Measurements from ENCODE around the gene MTCH1. TPM values are rescaled to one million over a fixed set of nuclear protein-coding genes. Genes with fewer than 3 reads are reported as not detected.
A peak's percentile ranks its signal among the peaks of the same experiment; 100 is the strongest.
"Not testable (repeated sequence)": the region's sequence is repeated elsewhere in the genome, so short reads cannot be mapped to it uniquely, and the experiment has no call there.

Gene MTCH1
- polyA plus RNA-seq, 4 donors: 156 to 193 (median 165) TPM

DNA sequence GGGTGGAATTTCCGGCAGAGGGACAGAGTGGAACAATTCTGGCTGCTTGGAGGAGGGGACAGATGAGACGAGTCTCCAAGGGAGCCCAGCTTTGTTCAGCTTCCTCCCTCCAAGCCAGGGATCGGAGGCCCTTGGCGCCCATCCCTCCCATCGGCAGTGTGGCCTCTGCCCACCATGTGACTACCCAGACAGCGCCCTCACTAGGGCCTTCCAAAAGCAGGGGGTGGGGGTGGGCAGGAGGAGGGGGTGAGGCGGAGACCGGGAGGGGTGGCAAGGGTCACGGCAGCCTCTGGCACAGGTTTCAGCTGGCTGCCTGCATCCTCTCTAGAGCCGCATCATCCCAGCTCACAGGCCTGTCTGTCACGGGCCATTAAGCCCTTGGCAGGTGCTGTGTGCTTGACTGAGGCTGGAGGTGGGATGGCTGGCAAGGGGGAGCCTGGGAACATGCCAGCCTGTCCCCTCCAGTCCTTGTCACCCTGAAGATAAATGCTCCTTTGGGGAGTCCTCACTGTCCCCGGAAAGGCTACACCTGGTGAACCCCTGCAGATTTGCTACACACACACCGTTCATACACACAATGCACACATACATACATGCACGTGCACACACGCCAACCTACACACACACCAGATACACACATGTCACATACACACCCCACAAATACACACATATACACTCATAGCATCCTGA, 13.2 kb upstream of the MTCH1 start:
- peak in 3 of 4 donors; percentile 69 to 80 (median 77) for DNase-seq (ENCODE audit: low read depth in 4 of 4, low spot score in 3 of 4)

DNA sequence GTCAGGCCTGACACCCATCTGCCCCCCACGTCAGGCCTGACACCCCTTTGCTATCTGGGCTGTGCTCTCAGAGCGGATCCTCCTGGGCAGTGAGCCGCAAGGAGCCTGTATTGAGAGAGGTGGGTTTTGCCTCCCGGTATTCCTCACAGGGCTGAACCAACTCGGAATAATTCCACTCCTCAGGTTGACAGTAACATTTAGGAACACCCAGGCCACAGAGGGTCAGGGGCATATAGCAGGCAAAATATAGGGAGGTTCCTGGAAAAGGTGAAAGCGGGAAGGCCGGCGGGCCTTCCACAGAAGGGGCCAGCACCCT, 12.7 kb upstream of the MTCH1 start:
- no peak for DNase-seq (ENCODE audit: low read depth in 4 of 4, low spot score in 3 of 4)

DNA sequence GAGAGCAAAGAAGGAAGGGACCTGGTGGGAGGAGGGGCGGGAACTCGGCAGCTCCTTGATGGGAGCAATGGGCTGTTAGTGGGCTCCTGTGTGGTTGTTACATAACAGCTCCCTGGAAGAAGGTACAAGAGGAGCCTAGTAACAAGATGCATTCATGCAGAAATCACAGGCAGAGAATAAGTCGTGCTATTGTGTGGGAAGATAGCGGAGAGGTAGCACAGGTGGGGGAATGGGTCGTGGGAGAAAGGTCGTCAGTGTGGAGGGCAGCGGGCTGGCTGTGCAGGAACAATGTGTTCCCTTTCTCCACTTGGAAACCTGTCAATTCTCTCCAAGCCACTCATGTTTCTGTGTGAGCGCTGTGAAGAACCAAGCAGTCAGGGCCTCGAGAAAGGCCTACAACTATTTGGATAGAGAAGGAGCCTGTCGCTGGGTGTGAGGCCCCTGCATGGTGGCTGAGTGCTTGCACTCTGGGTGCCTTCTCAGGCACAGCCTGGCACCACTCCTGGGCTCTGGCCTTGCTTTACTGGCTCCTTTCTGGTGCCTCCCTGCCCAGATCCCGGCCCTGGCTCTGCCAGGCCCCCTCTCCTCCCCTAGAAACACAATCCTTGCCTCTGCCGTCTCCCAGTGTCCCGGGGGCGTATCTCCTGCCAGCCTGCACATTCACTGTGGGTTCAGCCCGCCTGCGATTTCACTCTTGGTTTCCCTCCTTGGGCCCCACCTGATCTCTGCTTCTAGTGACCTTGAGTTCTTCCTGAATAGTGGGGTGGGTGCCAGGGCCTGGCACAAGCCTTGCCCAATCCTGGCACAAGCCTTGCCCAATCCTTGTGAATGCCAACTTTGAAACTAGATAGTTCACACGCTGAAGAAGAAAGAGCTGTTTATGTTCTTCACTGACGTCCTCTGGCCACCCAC, 12.1 kb upstream of the MTCH1 start:
- no peak for DNase-seq (ENCODE audit: low read depth in 4 of 4, low spot score in 3 of 4)

DNA sequence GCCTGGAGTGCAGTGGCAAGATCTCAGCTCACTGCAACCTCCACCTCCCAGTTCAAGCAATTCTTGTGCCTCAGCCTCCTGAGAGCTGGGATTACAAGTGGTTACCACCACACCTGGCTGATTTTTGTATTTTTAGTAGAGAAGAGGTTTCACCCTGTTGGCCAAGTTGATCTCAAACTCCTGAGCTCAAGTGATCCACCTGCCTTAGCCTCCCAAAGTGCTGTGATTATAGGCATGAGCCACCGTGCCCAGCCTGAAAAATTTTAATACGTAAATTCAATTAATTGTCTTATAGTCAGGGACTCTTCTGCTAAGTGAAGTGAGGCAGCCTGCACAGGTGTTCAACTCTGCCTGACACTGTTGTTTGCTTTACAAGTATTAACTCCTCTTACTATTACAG, 4.4 kb upstream of the MTCH1 start:
- DNase-seq (ENCODE audit: low read depth in 4 of 4, low spot score in 3 of 4): not testable (repeated sequence)

DNA sequence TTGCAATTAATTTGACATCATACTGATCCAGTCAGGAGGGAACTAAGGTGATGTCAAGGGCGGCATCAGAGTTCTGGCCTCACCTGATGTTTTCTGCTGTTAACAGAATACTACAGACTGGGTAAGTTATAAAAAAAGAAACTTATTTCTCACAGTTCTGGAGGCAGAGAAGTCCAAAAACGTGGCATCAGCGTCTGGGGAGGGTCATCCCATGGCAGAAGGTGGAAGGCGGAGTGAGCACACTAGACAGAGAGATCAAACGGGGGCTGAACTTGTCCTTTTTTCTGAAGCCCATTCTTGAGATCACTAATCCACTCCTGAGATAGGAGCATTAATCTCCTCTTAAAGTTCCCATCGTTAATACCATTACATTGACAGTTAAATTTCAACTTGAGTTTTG, 3.3 kb upstream of the MTCH1 start:
- no peak for DNase-seq (ENCODE audit: low read depth in 4 of 4, low spot score in 3 of 4)

DNA sequence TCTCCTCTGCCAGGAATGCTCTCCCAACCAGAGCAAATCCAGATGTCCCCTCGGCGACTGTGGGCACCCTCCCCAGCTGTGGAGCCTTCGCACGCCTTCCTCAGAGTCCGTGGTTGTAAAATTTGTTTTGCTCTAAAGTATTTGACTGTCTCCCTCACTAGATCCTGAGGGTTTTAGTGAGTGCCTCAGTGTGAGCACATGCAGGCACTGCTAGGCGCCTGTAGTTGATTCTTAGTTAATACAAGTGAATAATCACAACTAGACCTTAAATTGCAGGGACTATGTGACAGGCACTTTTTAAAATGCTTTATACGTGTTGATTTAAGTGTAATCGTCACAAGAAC, 680 bp upstream of the MTCH1 start:
- no peak for DNase-seq (ENCODE audit: low read depth in 4 of 4, low spot score in 3 of 4)

DNA sequence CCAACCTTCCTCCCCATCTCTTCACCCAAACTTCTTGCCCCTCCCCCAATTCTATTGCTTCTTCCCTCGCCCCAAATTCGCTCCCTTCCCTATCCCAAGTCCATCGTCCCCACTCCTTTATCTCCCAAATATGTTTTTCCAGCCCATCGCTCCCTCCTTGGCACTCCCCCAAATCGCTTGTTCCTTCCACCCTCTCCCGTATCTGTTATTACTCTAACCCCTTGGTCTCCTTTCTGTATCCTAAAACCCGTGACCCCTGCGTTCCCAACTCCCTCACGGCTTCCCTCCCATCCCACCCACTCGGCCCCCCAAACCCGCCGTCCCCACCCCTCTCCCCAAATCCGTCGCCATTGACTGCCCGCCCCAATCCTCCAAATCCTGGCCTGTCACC, 584 bp downstream of the MTCH1 start:
- no peak for DNase-seq (ENCODE audit: low read depth in 4 of 4, low spot score in 3 of 4)

DNA sequence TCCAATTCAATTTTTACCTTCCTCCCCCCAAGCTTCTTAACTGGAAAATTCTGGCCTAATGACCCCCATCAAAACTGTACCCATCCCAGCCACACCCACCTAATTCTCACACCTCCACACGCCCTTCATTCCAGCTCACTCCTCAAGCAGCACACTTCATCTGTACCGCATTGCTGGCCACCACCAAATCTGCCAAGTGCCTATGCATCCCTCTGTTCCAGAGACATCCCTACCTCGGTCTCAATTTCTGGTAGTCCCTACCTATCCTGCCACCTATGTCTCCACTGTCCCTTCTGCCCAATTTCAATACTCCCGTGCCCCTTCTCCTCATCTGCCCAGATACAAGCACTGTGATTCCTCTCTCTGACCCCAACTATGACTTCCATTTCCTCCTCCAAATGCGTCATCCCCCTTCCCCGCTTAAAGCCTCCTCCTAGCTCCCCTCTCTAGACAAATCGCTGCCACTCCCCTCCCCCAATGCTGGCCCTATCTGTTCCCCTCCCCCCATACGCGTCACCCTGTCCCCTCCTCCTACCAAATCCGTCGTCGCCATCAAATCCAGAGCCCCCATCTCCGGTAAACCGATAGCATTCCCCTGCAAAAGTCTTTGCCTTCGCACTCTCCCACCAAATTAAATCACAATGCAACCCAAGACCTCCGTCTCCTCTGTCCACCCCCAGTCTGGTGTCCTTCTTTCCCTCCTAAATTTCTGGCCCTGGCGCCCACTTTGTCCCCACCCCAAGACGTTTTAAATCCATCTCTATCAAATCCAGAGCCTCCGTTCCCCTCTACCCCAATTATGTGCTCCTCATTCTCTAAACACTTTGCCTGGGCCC, 1.2 kb downstream of the MTCH1 start:
- peak in 1 of 4 donors; percentile 23 for DNase-seq (ENCODE audit: low read depth in 4 of 4, low spot score in 3 of 4)

DNA sequence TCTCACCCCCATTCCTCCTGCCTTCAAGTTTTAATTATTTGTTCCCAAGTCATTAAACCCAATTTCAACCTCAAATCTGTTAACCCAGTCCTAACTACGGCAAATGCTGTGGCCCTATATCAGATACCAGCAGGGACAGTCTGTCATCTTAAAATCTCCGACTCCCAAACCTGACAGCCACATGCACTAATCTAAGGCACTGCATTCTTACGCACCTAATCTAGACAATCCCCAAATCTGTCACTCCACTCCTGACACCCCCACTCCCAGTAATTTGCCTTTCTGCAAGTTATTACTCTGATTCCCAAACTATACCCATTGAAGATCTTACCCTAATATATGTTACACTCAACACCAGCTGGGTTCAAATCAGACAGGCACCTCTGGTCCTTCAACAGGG, 2.5 kb downstream of the MTCH1 start:
- no peak for DNase-seq (ENCODE audit: low read depth in 4 of 4, low spot score in 3 of 4)

DNA sequence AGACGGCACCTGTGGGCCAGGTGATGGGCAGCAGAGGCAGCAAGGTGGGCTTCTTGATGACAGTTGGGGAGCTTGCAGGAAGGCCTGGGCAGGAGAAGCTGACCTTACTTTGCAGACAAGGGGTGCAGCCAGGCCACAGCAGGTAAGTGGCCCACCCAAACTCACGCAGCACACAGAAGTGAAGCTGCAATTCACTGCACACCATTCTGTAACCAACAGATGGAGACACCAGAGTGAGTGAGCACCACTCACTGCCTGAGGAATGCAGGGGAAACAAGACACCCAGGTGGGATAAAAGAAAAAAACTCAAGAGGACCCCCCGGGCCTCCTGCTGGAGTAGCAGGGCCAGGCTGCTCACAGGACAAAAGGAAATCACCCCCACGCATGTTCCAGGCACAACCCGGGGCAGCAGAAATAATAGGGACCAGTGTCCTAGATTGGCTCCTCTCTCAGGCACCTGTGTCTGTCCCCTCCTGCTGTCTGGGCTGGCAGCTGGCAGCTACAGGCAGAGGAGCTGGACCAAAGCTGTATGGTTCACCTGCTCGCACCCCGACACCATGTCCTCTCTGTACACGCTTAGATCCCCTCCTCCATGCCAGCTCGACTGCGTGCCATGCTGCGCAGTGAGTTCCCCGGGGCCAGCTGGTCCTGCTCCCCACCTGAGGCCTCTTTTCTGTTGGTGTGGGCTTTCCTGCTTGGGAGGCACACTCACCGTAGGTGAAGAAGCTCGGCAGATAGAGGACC, 4.9 kb downstream of the MTCH1 start:
- DNase-seq (ENCODE audit: low read depth in 4 of 4, low spot score in 3 of 4): no peak

DNA sequence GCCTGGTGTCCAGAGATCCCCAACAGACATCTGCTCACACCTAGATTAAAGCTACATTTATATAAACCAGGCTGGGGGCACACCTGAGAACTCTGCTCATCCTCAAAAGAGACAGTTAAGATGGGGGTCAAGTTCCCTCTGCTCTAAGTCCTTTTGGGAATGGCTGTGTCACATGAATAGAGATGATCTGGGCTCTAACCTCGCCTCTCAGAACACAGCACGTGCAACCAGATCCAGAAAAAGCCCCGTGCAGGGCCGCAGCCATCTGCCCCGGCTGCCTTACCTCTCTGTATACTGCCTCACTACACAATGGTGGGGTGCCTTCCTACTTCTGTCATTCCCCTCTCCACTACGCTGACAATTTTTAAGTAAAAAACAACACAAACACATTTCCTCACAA, 5.9 kb downstream of the MTCH1 start:
- DNase-seq (ENCODE audit: low read depth in 4 of 4, low spot score in 3 of 4): no peak

DNA sequence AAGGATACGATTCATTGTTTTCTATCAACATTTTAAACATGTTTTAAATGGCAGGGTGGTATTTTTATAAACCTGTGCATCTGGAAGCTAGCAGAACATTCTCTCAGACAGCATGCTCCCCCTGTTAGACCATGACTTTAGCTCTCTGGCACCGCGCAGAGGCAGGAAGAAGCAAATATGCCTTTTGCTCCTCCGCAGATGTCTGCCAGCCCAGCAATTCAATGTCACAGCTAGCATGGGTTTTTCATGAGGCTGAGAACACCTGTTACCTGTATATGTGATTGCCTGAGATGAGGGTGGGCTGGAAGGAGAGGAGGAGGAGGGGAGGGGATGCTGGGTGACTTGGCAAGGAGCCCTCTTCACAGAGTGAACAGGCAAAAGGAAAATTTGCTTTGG, 6.7 kb downstream of the MTCH1 start:
- DNase-seq (ENCODE audit: low read depth in 4 of 4, low spot score in 3 of 4): no peak

DNA sequence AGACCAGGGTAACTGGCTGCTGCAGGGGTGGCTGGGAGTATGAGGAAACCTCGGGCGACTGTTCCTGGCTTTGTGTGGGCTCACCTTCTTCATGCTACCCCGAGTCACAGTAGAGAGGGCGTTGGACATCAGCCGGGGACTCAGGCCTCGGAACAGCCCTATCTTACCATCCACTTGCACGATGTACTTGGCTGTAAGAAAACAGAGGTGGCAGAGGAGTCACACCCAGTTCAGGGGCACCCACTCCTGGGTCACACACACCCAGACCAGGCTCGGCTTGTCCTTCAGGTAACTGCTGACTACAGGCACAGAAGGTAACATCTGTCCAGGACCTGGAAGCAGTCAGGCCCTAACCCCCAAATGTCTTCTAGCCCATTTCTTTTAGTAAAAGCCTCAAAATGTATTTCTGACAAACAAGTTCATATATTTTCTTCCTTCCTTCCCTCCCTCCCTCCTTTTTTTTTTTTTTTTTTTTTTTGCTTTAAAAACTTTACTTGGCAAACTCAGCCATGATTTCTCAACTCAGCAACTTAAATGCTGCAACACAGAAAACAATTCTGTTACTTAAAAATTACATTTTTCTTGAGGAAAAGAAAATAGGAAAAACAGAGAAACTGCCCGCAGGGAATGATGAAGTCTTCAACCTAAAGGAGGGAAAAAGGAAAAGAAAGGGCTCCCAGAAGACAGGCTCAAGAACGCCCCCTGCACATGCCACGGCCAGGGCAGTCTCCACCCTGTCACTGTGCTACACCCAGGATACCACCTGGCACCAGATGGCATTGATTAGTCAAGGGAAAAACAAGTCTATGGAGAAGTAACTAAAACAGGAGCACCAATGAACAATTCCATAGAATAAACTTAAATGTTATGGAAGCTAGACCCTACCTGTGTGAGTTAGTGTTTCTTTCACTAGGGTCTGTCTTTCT, 7.3 kb downstream of the MTCH1 start:
- no peak for DNase-seq (ENCODE audit: low read depth in 4 of 4, low spot score in 3 of 4)

DNA sequence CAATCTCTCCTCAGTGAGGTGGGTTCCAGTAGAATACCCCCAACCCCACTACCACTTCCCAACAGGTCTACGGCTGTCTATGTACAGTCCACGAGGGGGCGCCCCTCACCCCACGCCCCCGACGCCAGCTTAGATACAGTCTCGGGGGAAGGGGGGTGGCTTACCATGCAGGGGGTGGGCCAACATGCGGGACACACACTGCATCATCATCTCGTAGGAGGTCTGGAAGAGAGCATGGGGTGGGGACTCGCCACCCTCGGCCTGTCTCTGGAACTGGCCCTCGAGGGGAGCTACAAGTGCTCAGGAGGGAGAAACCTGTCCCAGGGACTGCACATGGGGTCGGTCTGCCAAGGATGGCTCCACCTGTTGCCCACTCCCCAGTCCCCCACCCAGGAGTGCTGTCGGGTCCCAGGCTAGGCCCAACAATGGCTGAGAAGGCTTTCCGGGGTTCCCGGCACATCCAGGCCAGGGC, 8.5 kb downstream of the MTCH1 start:
- no peak for DNase-seq (ENCODE audit: low read depth in 4 of 4, low spot score in 3 of 4)

DNA sequence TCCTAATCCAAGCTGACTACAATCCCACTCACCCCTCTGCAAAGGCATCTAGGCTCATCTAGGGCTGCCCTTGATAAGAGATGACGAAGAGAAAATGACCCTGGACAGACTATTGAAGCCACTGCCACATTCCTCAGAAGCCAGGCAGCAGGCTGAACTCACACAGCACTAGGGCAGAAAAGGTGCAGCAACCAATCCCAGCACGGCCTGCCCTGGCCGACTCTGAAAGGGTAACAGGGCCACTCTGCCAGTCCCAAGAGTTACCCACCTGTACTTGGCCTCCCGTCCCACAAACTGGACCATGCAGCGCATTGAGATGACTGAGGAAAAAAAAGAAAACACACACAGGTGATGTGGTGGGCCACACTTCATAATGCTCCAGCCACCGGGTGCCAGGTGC, 9.1 kb downstream of the MTCH1 start:
- no peak for DNase-seq (ENCODE audit: low read depth in 4 of 4, low spot score in 3 of 4)

DNA sequence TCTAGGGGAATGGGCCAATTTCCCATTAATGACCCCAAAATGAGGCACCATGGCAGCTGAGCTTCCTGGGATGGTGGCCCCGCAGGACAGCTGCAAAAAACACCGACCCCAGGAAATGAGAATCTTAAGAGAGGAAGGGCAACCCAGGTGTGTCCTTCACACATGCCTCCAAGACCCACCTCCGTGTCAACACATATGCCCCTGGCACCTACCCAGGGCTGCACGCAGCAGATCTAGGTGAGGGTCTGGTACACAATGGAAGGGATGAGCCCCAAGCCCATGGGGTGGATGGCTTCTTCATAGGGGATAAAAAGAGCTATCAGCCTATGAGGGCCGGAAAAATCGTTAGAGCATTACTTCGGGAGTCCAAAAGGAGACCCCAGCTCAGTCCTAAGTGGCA, 9.5 kb downstream of the MTCH1 start:
- no peak for DNase-seq (ENCODE audit: low read depth in 4 of 4, low spot score in 3 of 4)

DNA sequence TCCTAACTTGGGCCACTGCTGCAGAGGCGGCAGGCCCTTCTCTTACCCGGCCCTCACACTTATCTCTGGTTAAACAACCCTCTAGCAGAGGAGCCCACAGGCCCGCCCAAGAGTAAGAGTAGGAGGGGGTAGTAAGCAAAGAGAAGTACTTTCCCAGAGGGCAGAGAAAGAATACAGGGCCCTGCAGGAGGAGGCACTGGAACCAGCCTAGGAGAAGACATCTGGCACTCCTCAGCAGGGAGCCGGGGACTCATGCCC, 10.1 kb downstream of the MTCH1 start:
- DNase-seq (ENCODE audit: low read depth in 4 of 4, low spot score in 3 of 4): no peak

DNA sequence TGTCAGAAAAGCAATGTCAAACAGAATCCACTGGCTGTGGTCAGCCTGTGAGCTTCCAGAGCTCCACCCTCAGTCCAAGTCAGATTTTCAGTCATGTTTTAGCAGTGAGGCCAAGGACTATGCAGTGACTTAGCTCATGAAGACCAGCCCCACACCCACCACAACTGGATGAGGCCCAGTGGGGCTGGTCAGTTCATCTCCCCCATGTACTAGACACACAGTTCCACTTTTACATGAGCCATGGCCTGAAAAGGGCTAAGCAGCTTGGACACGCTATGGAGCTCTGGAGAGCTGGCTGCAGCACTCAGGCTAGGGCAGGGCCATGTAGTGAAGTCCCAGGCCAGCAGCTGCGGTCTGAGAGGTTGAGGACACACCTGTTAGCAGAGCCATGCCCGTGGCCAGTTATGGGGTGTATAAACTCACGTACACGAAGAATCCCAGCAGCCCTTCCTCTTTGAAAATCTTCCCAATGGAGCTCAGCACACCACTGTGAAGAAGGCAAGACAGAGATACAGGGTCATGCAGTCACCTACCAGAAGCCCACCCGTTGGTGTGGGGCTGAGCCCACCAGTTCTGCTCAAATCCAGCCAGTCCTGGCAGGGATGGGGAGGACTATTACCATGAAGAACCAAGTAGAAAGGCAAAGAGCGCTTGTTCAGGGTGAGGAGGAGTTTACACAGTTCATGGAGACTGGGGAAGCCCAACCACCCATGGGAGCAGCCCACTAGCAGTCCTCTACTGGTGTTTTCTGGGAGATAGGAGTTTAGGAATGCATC, 10.6 kb downstream of the MTCH1 start:
- no peak for DNase-seq (ENCODE audit: low read depth in 4 of 4, low spot score in 3 of 4)

DNA sequence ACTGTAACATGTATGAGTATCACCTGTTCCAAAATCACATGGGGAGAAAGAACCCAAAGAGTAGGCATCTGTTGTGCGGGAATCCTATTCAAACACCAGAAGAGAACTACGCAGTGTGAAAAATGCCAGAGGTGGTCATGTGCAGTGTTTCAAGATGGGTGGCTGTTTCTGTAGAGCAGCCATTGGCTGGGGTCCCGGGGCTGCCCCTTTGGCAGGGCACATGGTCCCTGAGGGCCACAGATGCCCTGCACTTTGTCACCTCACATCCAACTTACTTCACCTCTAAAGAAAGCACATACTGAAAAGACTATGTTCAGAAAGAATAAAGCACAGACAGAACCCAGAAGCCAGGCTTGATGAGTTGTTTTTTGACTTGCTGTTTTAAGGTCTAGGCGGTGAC, 12.3 kb downstream of the MTCH1 start:
- no peak for DNase-seq (ENCODE audit: low read depth in 4 of 4, low spot score in 3 of 4)
